Fibroblast of mammary gland (primary cell): ENCODE data around the gene ZNF507.

Experiments
- DNase-seq: peaks from one replicate; pipeline ENCODE4 v3.0.0-alpha.2; 2010; ENCODE audit warnings: low read depth
- H3K4me3 ChIP-seq: 2 replicates; pipeline ENCODE4 v1.5.1; 2011; ENCODE audit warnings: low read depth, mild to moderate bottlenecking, low read length, moderate library complexity; ENCODE audit not compliant: control insufficient read depth
- CTCF ChIP-seq: conservative IDR thresholded peaks from 2 replicates; pipeline ENCODE4 v1.5.1; 2011; ENCODE audit warnings: low read depth, low read length, inconsistent platforms; ENCODE audit not compliant: control insufficient read depth, insufficient read depth

Gene ZNF507

GRCh38 chr19:32396046-32396652 lies 50.7 kb downstream of the ZNF507 start:
- no peak overlapping the region for H3K4me3 ChIP-seq
- no peak for TF ChIP-seq CTCF
- DNase-seq = peak; percentile 11

- no peak for TF ChIP-seq CTCF
- peak; percentile 90 for DNase-seq
- no peak overlapping the region for H3K4me3 ChIP-seq
Observed at GRCh38 chr19:32397671-32398101, 52.3 kb downstream of the ZNF507 start.

GRCh38 chr19:32401992-32402391 lies 56.6 kb downstream of the ZNF507 start:
- no peak overlapping the region for H3K4me3 ChIP-seq
- no peak for DNase-seq
- no peak for TF ChIP-seq CTCF

GRCh38 chr19:32403291-32403995 lies 58.0 kb downstream of the ZNF507 start:
- DNase-seq = no peak
- TF ChIP-seq CTCF = no peak
- no peak overlapping the region for H3K4me3 ChIP-seq

GRCh38 chr19:32404213-32404932 lies 59.0 kb downstream of the ZNF507 start:
- no peak for TF ChIP-seq CTCF
- DNase-seq = peak; percentile 29
- peak overlapping the region; percentile 78 for H3K4me3 ChIP-seq

GRCh38 chr19:32404933-32405430 lies 59.6 kb downstream of the ZNF507 start:
- peak overlapping the region; percentile 78 for H3K4me3 ChIP-seq
- peak; percentile 35 for DNase-seq
- no peak for TF ChIP-seq CTCF
